Astrocyte of the cerebellum (primary cell): ENCODE results near the gene MYPN.
A peak's percentile ranks its signal among the peaks of the same experiment; 100 is the strongest.

ENCODE experiments used
- DNase-seq: peaks from one replicate; pipeline ENCODE4 v3.0.0-alpha.2; 2011; ENCODE audit warnings: low read depth
- H3K4me3 ChIP-seq: 2 replicates; pipeline ENCODE4 v1.5.1; 2011; ENCODE audit warnings: mild to moderate bottlenecking, low read depth, low read length, moderate library complexity
- in situ Hi-C: cut with HindIII; loops from 2 replicates; pipeline ENCODE4 v1.10.0; 2017; ENCODE audit warnings: low sequenced_read_pairs
- TF ChIP-seq, protein P1 (sequence below): IDR thresholded peaks from 2 replicates; pipeline ENCODE4 v1.5.1; 2012; ENCODE audit warnings: low read length, low read depth, moderate library complexity, mild to moderate bottlenecking; ENCODE audit errors: missing control alignments

MYPN gene, protein sequence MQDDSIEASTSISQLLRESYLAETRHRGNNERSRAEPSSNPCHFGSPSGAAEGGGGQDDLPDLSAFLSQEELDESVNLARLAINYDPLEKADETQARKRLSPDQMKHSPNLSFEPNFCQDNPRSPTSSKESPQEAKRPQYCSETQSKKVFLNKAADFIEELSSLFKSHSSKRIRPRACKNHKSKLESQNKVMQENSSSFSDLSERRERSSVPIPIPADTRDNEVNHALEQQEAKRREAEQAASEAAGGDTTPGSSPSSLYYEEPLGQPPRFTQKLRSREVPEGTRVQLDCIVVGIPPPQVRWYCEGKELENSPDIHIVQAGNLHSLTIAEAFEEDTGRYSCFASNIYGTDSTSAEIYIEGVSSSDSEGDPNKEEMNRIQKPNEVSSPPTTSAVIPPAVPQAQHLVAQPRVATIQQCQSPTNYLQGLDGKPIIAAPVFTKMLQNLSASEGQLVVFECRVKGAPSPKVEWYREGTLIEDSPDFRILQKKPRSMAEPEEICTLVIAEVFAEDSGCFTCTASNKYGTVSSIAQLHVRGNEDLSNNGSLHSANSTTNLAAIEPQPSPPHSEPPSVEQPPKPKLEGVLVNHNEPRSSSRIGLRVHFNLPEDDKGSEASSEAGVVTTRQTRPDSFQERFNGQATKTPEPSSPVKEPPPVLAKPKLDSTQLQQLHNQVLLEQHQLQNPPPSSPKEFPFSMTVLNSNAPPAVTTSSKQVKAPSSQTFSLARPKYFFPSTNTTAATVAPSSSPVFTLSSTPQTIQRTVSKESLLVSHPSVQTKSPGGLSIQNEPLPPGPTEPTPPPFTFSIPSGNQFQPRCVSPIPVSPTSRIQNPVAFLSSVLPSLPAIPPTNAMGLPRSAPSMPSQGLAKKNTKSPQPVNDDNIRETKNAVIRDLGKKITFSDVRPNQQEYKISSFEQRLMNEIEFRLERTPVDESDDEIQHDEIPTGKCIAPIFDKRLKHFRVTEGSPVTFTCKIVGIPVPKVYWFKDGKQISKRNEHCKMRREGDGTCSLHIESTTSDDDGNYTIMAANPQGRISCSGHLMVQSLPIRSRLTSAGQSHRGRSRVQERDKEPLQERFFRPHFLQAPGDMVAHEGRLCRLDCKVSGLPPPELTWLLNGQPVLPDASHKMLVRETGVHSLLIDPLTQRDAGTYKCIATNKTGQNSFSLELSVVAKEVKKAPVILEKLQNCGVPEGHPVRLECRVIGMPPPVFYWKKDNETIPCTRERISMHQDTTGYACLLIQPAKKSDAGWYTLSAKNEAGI (N-terminal part only)

GRCh38 chr10:68109331-68109730 lies at the start of gene MYPN:
Gene MYPN, plus strand, starts transcription at chr10:68109488. Its CDS starts 11,951 bp downstream, at chr10:68121439.
- in situ Hi-C loops, result no loop called here
- H3K4me3 ChIP-seq, result no peak within 1 kb of the TSS
- TF ChIP-seq, protein P1, sequence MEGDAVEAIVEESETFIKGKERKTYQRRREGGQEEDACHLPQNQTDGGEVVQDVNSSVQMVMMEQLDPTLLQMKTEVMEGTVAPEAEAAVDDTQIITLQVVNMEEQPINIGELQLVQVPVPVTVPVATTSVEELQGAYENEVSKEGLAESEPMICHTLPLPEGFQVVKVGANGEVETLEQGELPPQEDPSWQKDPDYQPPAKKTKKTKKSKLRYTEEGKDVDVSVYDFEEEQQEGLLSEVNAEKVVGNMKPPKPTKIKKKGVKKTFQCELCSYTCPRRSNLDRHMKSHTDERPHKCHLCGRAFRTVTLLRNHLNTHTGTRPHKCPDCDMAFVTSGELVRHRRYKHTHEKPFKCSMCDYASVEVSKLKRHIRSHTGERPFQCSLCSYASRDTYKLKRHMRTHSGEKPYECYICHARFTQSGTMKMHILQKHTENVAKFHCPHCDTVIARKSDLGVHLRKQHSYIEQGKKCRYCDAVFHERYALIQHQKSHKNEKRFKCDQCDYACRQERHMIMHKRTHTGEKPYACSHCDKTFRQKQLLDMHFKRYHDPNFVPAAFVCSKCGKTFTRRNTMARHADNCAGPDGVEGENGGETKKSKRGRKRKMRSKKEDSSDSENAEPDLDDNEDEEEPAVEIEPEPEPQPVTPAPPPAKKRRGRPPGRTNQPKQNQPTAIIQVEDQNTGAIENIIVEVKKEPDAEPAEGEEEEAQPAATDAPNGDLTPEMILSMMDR, result no peak
- no peak for DNase-seq

- H3K4me3 ChIP-seq, result no peak overlapping the region
- in situ Hi-C loops, result loop anchor here (25.0 kb wide), 1 partner anchor 180 kb away; the partner anchor contains the start of gene SIRT1
- TF ChIP-seq, protein P1, result no peak
- no peak for DNase-seq
Observed at GRCh38 chr10:68067029-68067428, 42.3 kb upstream of the MYPN start.

- DNase-seq, result no peak
- in situ Hi-C loops, result loop anchor here (25.0 kb wide), 1 partner anchor 180 kb away; the partner anchor contains the start of gene SIRT1
- no peak overlapping the region for H3K4me3 ChIP-seq
- TF ChIP-seq, protein P1, result no peak
Observed at GRCh38 chr10:68067508-68067907, 41.8 kb upstream of the MYPN start.

DNA sequence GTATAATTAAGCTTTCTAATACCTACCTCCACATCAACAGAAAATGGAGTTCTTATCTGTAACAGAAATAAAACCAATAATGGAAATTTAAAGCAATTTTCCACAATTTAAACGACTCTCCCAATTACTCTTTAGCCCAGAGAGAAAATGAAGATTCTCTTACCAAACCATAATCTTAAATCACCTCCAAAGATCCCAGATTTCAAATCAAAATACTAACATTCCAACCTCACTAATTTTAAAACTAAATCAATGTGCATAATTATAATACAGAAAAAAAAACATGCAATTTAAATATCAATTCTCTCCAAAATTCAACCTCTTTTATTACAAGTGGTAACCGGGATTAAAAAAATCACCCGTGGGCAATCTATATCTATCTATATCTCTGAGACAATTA lies 35.7 kb upstream of the MYPN start:
- in situ Hi-C loops, result loop anchor here (25.0 kb wide), 1 partner anchor 186 kb away; the partner anchor contains the start of gene SIRT1
- peak overlapping the region; percentile 96 for H3K4me3 ChIP-seq
- TF ChIP-seq, protein P1, result no peak

GRCh38 chr10:68074031-68074774 lies 35.1 kb upstream of the MYPN start:
- TF ChIP-seq, protein P1, result no peak
- peak overlapping the region; percentile 96 for H3K4me3 ChIP-seq
- no peak for DNase-seq
- in situ Hi-C loops, result loop anchor here (25.0 kb wide), 1 partner anchor 187 kb away; the partner anchor contains the start of gene SIRT1

More for the DNA sequence above, 35.7 kb upstream of the MYPN start:
- no peak for DNase-seq
